Loucy (cell line): Measurements from ENCODE around the gene DNM1.

Experiments
- H2AFZ ChIP-seq: fragments of 200-600 bp; sonication (generic); 2 replicates; pipeline ENCODE4 v1.6.0; 2016; ENCODE audit warnings: antibody characterized with exemption, mild to moderate bottlenecking, low read length, moderate library complexity
- H3F3A ChIP-seq: fragments of 200-600 bp; 2 replicates; pipeline ENCODE4 v1.6.0; 2016; ENCODE audit warnings: antibody characterized with exemption, low read depth, mild to moderate bottlenecking
- H3K27me3 ChIP-seq: fragments of 200-600 bp; sonication (generic); 2 replicates; pipeline ENCODE4 v1.6.1; 2014; ENCODE audit warnings: low read length, mild to moderate bottlenecking; ENCODE audit not compliant: insufficient read depth, poor library complexity, severe bottlenecking
- H3K36me3 ChIP-seq: fragments of 200-600 bp; sonication (generic); 2 replicates; pipeline ENCODE4 v1.6.1; 2016; ENCODE audit warnings: low read length; ENCODE audit not compliant: insufficient read depth
- H3K4me1 ChIP-seq: fragments of 200-600 bp; sonication (generic); 2 replicates; pipeline ENCODE4 v1.5.1; 2014; ENCODE audit warnings: low read length, mild to moderate bottlenecking; ENCODE audit not compliant: insufficient read depth, poor library complexity, severe bottlenecking
- H3K4me2 ChIP-seq: fragments of 200-600 bp; sonication (generic); 2 replicates; pipeline ENCODE4 v1.6.0; 2014; ENCODE audit warnings: antibody characterized with exemption, low read length, low read depth, mild to moderate bottlenecking; ENCODE audit not compliant: poor library complexity, severe bottlenecking
- H3K4me3 ChIP-seq: fragments of 200-600 bp; sonication (generic); 2 replicates; pipeline ENCODE4 v1.5.1; 2014; ENCODE audit warnings: low read length, mild to moderate bottlenecking, mixed read lengths; ENCODE audit not compliant: poor library complexity, severe bottlenecking
- H3K79me2 ChIP-seq: fragments of 200-600 bp; sonication (generic); 2 replicates; pipeline ENCODE4 v1.6.1; 2014; ENCODE audit warnings: low read length; ENCODE audit not compliant: insufficient read depth
- H3K9ac ChIP-seq: fragments of 200-600 bp; sonication (generic); 2 replicates; pipeline ENCODE4 v1.6.0; 2014; ENCODE audit warnings: mild to moderate bottlenecking, low read depth, low read length, moderate library complexity; ENCODE audit not compliant: poor library complexity, severe bottlenecking
- H3K9me2 ChIP-seq: fragments of 200-600 bp; sonication (generic); replicated peaks from 2 replicates; pipeline ENCODE4 v1.6.1; 2016; ENCODE audit warnings: low read depth, low read length, mixed read lengths
- H3K9me3 ChIP-seq: fragments of 200-600 bp; sonication (generic); 2 replicates; pipeline ENCODE4 v1.6.1; 2014; ENCODE audit warnings: mild to moderate bottlenecking, antibody characterized with exemption, low read length, low read depth; ENCODE audit not compliant: insufficient read depth
- H4K20me1 ChIP-seq: fragments of 200-600 bp; sonication (generic); 2 replicates; pipeline ENCODE4 v1.6.0; 2014; ENCODE audit warnings: antibody characterized with exemption, low read length, mild to moderate bottlenecking; ENCODE audit not compliant: insufficient read depth, poor library complexity, severe bottlenecking
- EZH2phosphoT487 ChIP-seq: fragments of 200-600 bp; IDR thresholded peaks from 2 replicates; pipeline ENCODE4 v1.6.1; 2018; ENCODE audit warnings: antibody characterized with exemption, mild to moderate bottlenecking, moderate library complexity, borderline replicate concordance
- TF ChIP-seq, protein P1 (sequence below): fragments of 200-600 bp; sonication (generic); conservative IDR thresholded peaks from 2 replicates; pipeline ENCODE4 v1.5.1; 2014; ENCODE audit warnings: mild to moderate bottlenecking, antibody characterized with exemption, low read length

Gene DNM1

GRCh38 chr9:128218518-128219389, 15.6 kb downstream of the DNM1 start:
- Histone ChIP-seq H3K79me2 (no peaks in the 10 kb centered on the region), H3K4me2 (no peak overlapping the region), H3K4me1 (no peaks in the 10 kb centered on the region), H3K9ac (no peak overlapping the region), H3F3A (no peaks in the 10 kb centered on the region), H2AFZ (no peak overlapping the region), H3K27me3 (no peaks in the 10 kb centered on the region), H3K4me3 (no peak overlapping the region), H4K20me1 (no peaks in the 10 kb centered on the region), H3K9me2 (no peaks in the 10 kb centered on the region), H3K36me3 (no peaks in the 10 kb centered on the region), H3K9me3 (no peaks in the 10 kb centered on the region)
- TF ChIP-seq, protein P1, sequence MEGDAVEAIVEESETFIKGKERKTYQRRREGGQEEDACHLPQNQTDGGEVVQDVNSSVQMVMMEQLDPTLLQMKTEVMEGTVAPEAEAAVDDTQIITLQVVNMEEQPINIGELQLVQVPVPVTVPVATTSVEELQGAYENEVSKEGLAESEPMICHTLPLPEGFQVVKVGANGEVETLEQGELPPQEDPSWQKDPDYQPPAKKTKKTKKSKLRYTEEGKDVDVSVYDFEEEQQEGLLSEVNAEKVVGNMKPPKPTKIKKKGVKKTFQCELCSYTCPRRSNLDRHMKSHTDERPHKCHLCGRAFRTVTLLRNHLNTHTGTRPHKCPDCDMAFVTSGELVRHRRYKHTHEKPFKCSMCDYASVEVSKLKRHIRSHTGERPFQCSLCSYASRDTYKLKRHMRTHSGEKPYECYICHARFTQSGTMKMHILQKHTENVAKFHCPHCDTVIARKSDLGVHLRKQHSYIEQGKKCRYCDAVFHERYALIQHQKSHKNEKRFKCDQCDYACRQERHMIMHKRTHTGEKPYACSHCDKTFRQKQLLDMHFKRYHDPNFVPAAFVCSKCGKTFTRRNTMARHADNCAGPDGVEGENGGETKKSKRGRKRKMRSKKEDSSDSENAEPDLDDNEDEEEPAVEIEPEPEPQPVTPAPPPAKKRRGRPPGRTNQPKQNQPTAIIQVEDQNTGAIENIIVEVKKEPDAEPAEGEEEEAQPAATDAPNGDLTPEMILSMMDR, result no peak
- TF ChIP-seq EZH2phosphoT487, result no peak

- H3K79me2 ChIP-seq, result no peaks in the 10 kb centered on the region
- H3K9me2 ChIP-seq, result no peaks in the 10 kb centered on the region
- H3F3A ChIP-seq, result no peaks in the 10 kb centered on the region
- H2AFZ ChIP-seq, result no peak overlapping the region
- no peaks in the 10 kb centered on the region for H3K27me3 ChIP-seq
- no peaks in the 10 kb centered on the region for H3K36me3 ChIP-seq
- no peaks in the 10 kb centered on the region for H4K20me1 ChIP-seq
- TF ChIP-seq, protein P1, result no peak
- TF ChIP-seq EZH2phosphoT487, result no peak
- H3K9me3 ChIP-seq, result no peaks in the 10 kb centered on the region
- H3K4me3 ChIP-seq, result no peak overlapping the region
- no peak overlapping the region for H3K9ac ChIP-seq
- no peaks in the 10 kb centered on the region for H3K4me1 ChIP-seq
- no peak overlapping the region for H3K4me2 ChIP-seq
Measured at GRCh38 chr9:128219831-128220230, 16.7 kb downstream of the DNM1 start.

- H3K9me2 ChIP-seq, result no peaks in the 10 kb centered on the region
- H2AFZ ChIP-seq, result no peak overlapping the region
- H3K9ac ChIP-seq, result no peak overlapping the region
- no peaks in the 10 kb centered on the region for H4K20me1 ChIP-seq
- TF ChIP-seq, protein P1, result no peak
- no peaks in the 10 kb centered on the region for H3K4me1 ChIP-seq
- no peaks in the 10 kb centered on the region for H3K9me3 ChIP-seq
- H3F3A ChIP-seq, result no peaks in the 10 kb centered on the region
- no peak overlapping the region for H3K4me3 ChIP-seq
- H3K4me2 ChIP-seq, result no peak overlapping the region
- H3K27me3 ChIP-seq, result no peaks in the 10 kb centered on the region
- no peaks in the 10 kb centered on the region for H3K79me2 ChIP-seq
- no peaks in the 10 kb centered on the region for H3K36me3 ChIP-seq
Measured at GRCh38 chr9:128222026-128222425, 18.8 kb downstream of the DNM1 start.
